ENCODE results near the gene KCND2.

KCND2 gene

DNA sequence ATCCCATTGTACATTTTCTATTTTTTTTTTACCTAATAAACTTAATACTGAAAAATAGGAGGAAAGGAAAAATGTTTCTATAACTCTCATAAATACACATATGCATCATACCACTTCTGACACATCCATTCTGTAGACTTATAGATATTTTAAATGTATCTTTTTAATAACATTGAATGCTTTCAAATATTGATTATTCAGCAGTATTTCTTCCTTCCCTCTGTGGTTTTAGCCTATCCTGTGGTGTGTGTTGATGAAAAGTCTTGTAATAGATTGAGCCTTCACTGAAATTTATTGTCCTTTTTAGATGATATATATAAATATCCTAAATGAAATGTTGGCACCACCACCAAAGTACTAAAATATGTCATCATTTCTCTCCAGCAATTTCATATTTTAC, 366.9 kb downstream of the KCND2 start:
- CTCF ChIA-PET, result no interaction called here
- DNase-seq, result no peak
- no peak overlapping the region for H3K4me3 ChIP-seq (ENCODE audit: control insufficient read depth in 1 of 7, extremely low read depth in 1 of 7, insufficient read depth in 4 of 7, low read depth in 2 of 7, low read length in 6 of 7)
- H3K27me3 ChIP-seq (replicated peaks in 2 of 5; ENCODE audit: control insufficient read depth in 4 of 5, insufficient read depth in 5 of 5, low read length in 4 of 5), result peaks cover 0 to 7% (median 0%) of the 10 kb centered on the region in 5 experiments
- H3K36me3 ChIP-seq (ENCODE audit: control insufficient read depth in 4 of 4, insufficient read depth in 4 of 4, low read length in 3 of 4), result no peaks in the 10 kb centered on the region
- H3K4me1 ChIP-seq (ENCODE audit: control extremely low read depth in 1 of 4, control insufficient read depth in 4 of 4, insufficient read depth in 4 of 4, low read length in 3 of 4), result no peaks in the 10 kb centered on the region
- H3K27ac ChIP-seq (ENCODE audit: insufficient read depth in 1 of 2, low read depth in 1 of 2, low read length in 2 of 2, poor library complexity in 1 of 2, severe bottlenecking in 2 of 2), result no peak overlapping the region
- H3K9me3 ChIP-seq (ENCODE audit: control extremely low read depth in 1 of 5, control insufficient read depth in 4 of 5, insufficient read depth in 2 of 5, low read depth in 1 of 5, low read length in 4 of 5), result no peaks in the 10 kb centered on the region
- POLR2A ChIA-PET, result no interaction called here

DNA sequence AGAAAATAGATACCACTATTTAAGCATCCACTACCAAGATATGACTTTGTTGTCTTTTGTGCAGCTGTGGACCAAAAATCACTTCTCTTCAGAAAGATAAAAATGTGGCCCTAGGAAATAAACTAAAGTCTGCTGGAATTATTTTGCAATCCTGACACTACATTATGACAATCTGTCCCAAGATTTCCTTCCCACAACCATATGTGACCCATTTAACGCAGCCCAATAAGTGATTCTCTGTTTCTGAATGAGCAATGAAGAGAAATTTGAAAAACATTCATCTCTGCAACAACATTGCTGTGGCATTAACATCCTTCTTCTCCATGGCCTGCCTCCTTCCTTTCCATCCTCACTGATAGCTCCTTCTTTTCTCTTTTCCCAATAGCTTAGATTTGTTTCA, 373.0 kb downstream of the KCND2 start:
- H3K36me3 ChIP-seq (ENCODE audit: control insufficient read depth in 4 of 4, insufficient read depth in 4 of 4, low read length in 3 of 4), result no peaks in the 10 kb centered on the region
- no peak overlapping the region for H3K4me3 ChIP-seq (ENCODE audit: control insufficient read depth in 1 of 7, extremely low read depth in 1 of 7, insufficient read depth in 4 of 7, low read depth in 2 of 7, low read length in 6 of 7)
- ChIA-PET POLR2A (no interaction called here), CTCF (no interaction called here)
- 100% methylated on average over 1 of the region's 1 CpG for WGBS (ENCODE audit: insufficient coverage)
- H3K9me3 ChIP-seq (ENCODE audit: control extremely low read depth in 1 of 5, control insufficient read depth in 4 of 5, insufficient read depth in 2 of 5, low read depth in 1 of 5, low read length in 4 of 5), result no peaks in the 10 kb centered on the region
- H3K4me1 ChIP-seq (ENCODE audit: control extremely low read depth in 1 of 4, control insufficient read depth in 4 of 4, insufficient read depth in 4 of 4, low read length in 3 of 4), result no peaks in the 10 kb centered on the region
- DNase-seq, result no peak
- no peak overlapping the region for H3K27ac ChIP-seq (ENCODE audit: insufficient read depth in 1 of 2, low read depth in 1 of 2, low read length in 2 of 2, poor library complexity in 1 of 2, severe bottlenecking in 2 of 2)
- H3K27me3 ChIP-seq (replicated peaks in 2 of 5; ENCODE audit: control insufficient read depth in 4 of 5, insufficient read depth in 5 of 5, low read length in 4 of 5), result peaks cover 0 to 8% (median 0%) of the 10 kb centered on the region in 5 experiments

DNA sequence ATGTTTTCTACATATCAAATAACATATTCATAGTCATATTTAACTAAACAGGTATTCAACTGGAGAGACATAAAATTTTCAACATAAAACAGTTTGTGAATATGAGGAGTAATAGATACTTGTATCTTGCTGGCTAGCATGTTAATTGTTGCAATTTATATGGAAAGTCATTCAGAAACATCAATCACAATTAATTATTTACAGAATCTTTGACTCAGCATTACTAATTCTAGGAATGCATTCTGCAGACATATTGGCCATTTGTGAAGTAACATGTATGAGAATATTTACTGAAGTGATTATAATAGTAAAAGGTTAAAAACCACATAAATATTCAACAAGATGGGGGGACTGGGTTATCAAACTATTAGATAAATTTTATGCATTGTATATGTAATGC, 381.3 kb downstream of the KCND2 start:
- Histone ChIP-seq H3K4me3 (ENCODE audit: control insufficient read depth in 1 of 7, extremely low read depth in 1 of 7, insufficient read depth in 4 of 7, low read depth in 2 of 7, low read length in 6 of 7) (no peak overlapping the region), H3K27me3 (replicated peaks in 2 of 5; ENCODE audit: control insufficient read depth in 4 of 5, insufficient read depth in 5 of 5, low read length in 4 of 5) (peaks cover 0 to 2% (median 0%) of the 10 kb centered on the region in 5 experiments), H3K27ac (ENCODE audit: insufficient read depth in 1 of 2, low read depth in 1 of 2, low read length in 2 of 2, poor library complexity in 1 of 2, severe bottlenecking in 2 of 2) (no peak overlapping the region), H3K4me1 (ENCODE audit: control extremely low read depth in 1 of 4, control insufficient read depth in 4 of 4, insufficient read depth in 4 of 4, low read length in 3 of 4) (no peaks in the 10 kb centered on the region), H3K9me3 (ENCODE audit: control extremely low read depth in 1 of 5, control insufficient read depth in 4 of 5, insufficient read depth in 2 of 5, low read depth in 1 of 5, low read length in 4 of 5) (peaks cover 0 to 5% (median 0%) of the 10 kb centered on the region in 5 experiments), H3K36me3 (ENCODE audit: control insufficient read depth in 4 of 4, insufficient read depth in 4 of 4, low read length in 3 of 4) (no peaks in the 10 kb centered on the region)
- ChIA-PET POLR2A (no interaction called here), CTCF (no interaction called here)
- DNase-seq, result no peak

DNA sequence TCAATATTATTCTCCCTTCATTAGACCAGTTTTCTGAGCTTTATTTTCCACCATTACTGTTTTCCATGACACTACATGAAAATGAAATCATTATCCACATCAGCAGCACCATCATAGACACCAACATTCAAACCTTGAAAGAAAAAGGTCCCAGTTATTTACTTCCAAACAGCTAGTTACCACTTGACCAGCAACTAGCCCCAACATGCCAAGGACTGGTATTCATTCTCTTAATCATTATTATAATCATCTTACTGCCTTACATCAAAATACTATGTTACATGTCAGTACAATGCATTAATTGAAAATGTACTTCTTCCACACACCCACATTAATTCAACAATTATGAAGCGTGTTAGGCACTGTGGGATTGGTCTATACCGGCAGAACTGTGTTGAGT, 385.5 kb downstream of the KCND2 start:
- no CpG with 5 or more reads among the region's 2 CpGs for WGBS (ENCODE audit: insufficient coverage)
- H3K4me1 ChIP-seq (ENCODE audit: control extremely low read depth in 1 of 4, control insufficient read depth in 4 of 4, insufficient read depth in 4 of 4, low read length in 3 of 4), result no peaks in the 10 kb centered on the region
- H3K9me3 ChIP-seq (ENCODE audit: control extremely low read depth in 1 of 5, control insufficient read depth in 4 of 5, insufficient read depth in 2 of 5, low read depth in 1 of 5, low read length in 4 of 5), result no peaks in the 10 kb centered on the region
- no peak overlapping the region for H3K27ac ChIP-seq (ENCODE audit: insufficient read depth in 1 of 2, low read depth in 1 of 2, low read length in 2 of 2, poor library complexity in 1 of 2, severe bottlenecking in 2 of 2)
- CTCF ChIA-PET, result no interaction called here
- no peak for DNase-seq
- H3K4me3 ChIP-seq (ENCODE audit: control insufficient read depth in 1 of 7, extremely low read depth in 1 of 7, insufficient read depth in 4 of 7, low read depth in 2 of 7, low read length in 6 of 7), result no peak overlapping the region
- H3K36me3 ChIP-seq (ENCODE audit: control insufficient read depth in 4 of 4, insufficient read depth in 4 of 4, low read length in 3 of 4), result no peaks in the 10 kb centered on the region
- peaks cover 0 to 4% (median 3%) of the 10 kb centered on the region in 5 experiments for H3K27me3 ChIP-seq (replicated peaks in 2 of 5; ENCODE audit: control insufficient read depth in 4 of 5, insufficient read depth in 5 of 5, low read length in 4 of 5)
- POLR2A ChIA-PET, result no interaction called here

DNA sequence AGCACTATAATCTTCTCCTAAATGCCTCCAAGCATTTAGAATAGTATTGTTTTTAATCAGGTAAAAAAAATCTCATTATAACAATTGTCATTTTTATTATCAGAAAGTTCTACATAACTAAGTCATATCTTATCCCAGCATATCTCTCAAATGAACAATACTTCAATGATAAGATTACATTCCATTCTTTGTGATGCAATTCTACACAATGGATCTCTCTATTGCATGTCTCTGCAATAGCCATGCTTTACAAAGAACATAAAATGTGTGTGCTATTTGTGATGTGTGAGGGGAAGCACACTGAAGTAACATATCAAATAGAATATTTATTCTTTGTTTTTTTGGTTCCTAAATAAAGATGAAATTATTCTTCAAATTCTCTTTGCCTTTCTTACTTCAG, 389.3 kb downstream of the KCND2 start:
- no peak for DNase-seq
- POLR2A ChIA-PET, result no interaction called here
- CTCF ChIA-PET, result interaction anchor here (0.8 kb wide), 1 partner anchor 42 kb away, joined by 3 read pairs; no protein-coding TSS in a partner anchor
- Histone ChIP-seq H3K9me3 (ENCODE audit: control extremely low read depth in 1 of 5, control insufficient read depth in 4 of 5, insufficient read depth in 2 of 5, low read depth in 1 of 5, low read length in 4 of 5) (no peaks in the 10 kb centered on the region), H3K4me1 (ENCODE audit: control extremely low read depth in 1 of 4, control insufficient read depth in 4 of 4, insufficient read depth in 4 of 4, low read length in 3 of 4) (no peaks in the 10 kb centered on the region), H3K4me3 (ENCODE audit: control insufficient read depth in 1 of 7, extremely low read depth in 1 of 7, insufficient read depth in 4 of 7, low read depth in 2 of 7, low read length in 6 of 7) (no peak overlapping the region), H3K27ac (ENCODE audit: insufficient read depth in 1 of 2, low read depth in 1 of 2, low read length in 2 of 2, poor library complexity in 1 of 2, severe bottlenecking in 2 of 2) (no peak overlapping the region), H3K27me3 (replicated peaks in 2 of 5; ENCODE audit: control insufficient read depth in 4 of 5, insufficient read depth in 5 of 5, low read length in 4 of 5) (peaks cover 0 to 11% (median 5%) of the 10 kb centered on the region in 5 experiments), H3K36me3 (ENCODE audit: control insufficient read depth in 4 of 4, insufficient read depth in 4 of 4, low read length in 3 of 4) (no peaks in the 10 kb centered on the region)

DNA sequence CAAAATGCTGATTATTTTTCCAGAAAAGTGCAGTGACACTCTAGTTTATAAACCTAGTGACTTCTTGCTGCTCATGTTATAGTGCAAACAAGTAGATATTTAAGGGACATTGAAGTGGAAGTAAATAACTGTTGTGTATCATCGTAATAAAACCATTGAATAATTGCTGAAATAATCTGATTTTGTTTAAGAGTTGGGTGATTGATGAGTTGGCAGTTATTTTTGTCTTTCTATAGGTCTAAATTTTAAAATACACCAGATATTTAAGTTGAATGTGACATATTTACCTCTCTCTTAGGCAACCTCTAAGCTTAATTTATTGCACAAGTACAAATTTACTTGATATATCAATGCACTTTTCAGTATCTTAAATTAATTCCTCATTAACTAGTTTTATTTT, 392.1 kb downstream of the KCND2 start:
- ChIA-PET CTCF (no interaction called here), POLR2A (no interaction called here)
- no peaks in the 10 kb centered on the region for H3K4me1 ChIP-seq (ENCODE audit: control extremely low read depth in 1 of 4, control insufficient read depth in 4 of 4, insufficient read depth in 4 of 4, low read length in 3 of 4)
- H3K36me3 ChIP-seq (ENCODE audit: control insufficient read depth in 4 of 4, insufficient read depth in 4 of 4, low read length in 3 of 4), result no peaks in the 10 kb centered on the region
- peaks cover 0 to 16% (median 5%) of the 10 kb centered on the region in 5 experiments for H3K27me3 ChIP-seq (replicated peaks in 2 of 5; ENCODE audit: control insufficient read depth in 4 of 5, insufficient read depth in 5 of 5, low read length in 4 of 5)
- WGBS (ENCODE audit: insufficient coverage), result 100% methylated on average over 1 of the region's 1 CpG
- H3K4me3 ChIP-seq (ENCODE audit: control insufficient read depth in 1 of 7, extremely low read depth in 1 of 7, insufficient read depth in 4 of 7, low read depth in 2 of 7, low read length in 6 of 7), result no peak overlapping the region
- no peaks in the 10 kb centered on the region for H3K9me3 ChIP-seq (ENCODE audit: control extremely low read depth in 1 of 5, control insufficient read depth in 4 of 5, insufficient read depth in 2 of 5, low read depth in 1 of 5, low read length in 4 of 5)
- no peak overlapping the region for H3K27ac ChIP-seq (ENCODE audit: insufficient read depth in 1 of 2, low read depth in 1 of 2, low read length in 2 of 2, poor library complexity in 1 of 2, severe bottlenecking in 2 of 2)
- DNase-seq, result no peak

DNA sequence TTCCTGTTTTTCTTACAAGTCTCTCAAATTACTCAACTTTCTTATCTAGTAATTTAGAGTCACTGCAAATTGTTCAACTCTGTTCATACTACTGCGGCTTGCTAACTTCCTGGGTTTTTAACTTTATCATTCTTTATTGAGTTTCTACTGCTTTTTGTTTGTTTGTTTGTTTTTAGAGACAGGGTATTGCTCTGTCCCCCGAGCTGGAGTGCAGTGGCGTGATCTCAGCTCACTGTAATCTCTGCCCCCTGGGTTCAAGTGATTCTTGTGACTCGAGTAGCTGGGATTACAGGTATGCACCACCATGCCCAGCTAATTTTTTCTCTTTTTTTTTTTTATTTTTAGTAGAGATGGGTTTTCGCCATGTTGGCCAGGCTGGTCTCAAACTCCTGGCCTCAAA, 402.1 kb downstream of the KCND2 start:
- H3K36me3 ChIP-seq (ENCODE audit: control insufficient read depth in 4 of 4, insufficient read depth in 4 of 4, low read length in 3 of 4), result no peaks in the 10 kb centered on the region
- DNase-seq, result no peak
- no peak overlapping the region for H3K4me3 ChIP-seq (ENCODE audit: control insufficient read depth in 1 of 7, extremely low read depth in 1 of 7, insufficient read depth in 4 of 7, low read depth in 2 of 7, low read length in 6 of 7)
- no peaks in the 10 kb centered on the region for H3K4me1 ChIP-seq (ENCODE audit: control extremely low read depth in 1 of 4, control insufficient read depth in 4 of 4, insufficient read depth in 4 of 4, low read length in 3 of 4)
- H3K9me3 ChIP-seq (ENCODE audit: control extremely low read depth in 1 of 5, control insufficient read depth in 4 of 5, insufficient read depth in 2 of 5, low read depth in 1 of 5, low read length in 4 of 5), result no peaks in the 10 kb centered on the region
- CTCF ChIA-PET, result no interaction called here
- H3K27me3 ChIP-seq (replicated peaks in 2 of 5; ENCODE audit: control insufficient read depth in 4 of 5, insufficient read depth in 5 of 5, low read length in 4 of 5), result peaks cover 5 to 66% (median 6%) of the 10 kb centered on the region in 5 experiments
- POLR2A ChIA-PET, result interaction anchor here (0.6 to 0.7 kb wide), 2 partner anchors 9 to 41 kb away, joined by 3 read pairs; no protein-coding TSS in a partner anchor
- WGBS (ENCODE audit: insufficient coverage), result 67% methylated on average over 2 of the region's 5 CpGs
- H3K27ac ChIP-seq (ENCODE audit: insufficient read depth in 1 of 2, low read depth in 1 of 2, low read length in 2 of 2, poor library complexity in 1 of 2, severe bottlenecking in 2 of 2), result no peak overlapping the region
